HepG2 (cell line): ENCODE results near the gene SLC5A10. TPM values are rescaled to one million over a fixed set of nuclear protein-coding genes. Genes with fewer than 3 reads are reported as not detected.

Experiments used
- CCDC6 ChIP-seq: sonication (generic); formaldehyde crosslinking; IDR thresholded peaks from 2 replicates; pipeline ENCODE4 v1.8.1; 2022; ENCODE audit warnings: mild to moderate bottlenecking, missing genetic modification reagents, moderate library complexity
- EHMT2 ChIP-seq: fragments of 200-600 bp; sonication (generic); IDR thresholded peaks from 2 replicates; pipeline ENCODE4 v1.7.0; 2017; ENCODE audit warnings: antibody characterized with exemption, low read depth, low read length, borderline replicate concordance
- EP300 ChIP-seq, 3 experiments: sonication (generic) in 1 of 3; formaldehyde crosslinking in 1 of 3; IDR thresholded peaks; 2 replicates each; pipeline versions ENCODE4 v1.5.1 to v1.6.1; 2011 to 2020; ENCODE audit warnings: low read depth in 2 of 3, low read length in 2 of 3, borderline replicate concordance in 1 of 3, improper control_type of control experiment in 1 of 3, mild to moderate bottlenecking in 1 of 3, missing genetic modification reagents in 1 of 3, moderate library complexity in 1 of 3
- HNRNPLL ChIP-seq: fragments of 200-400 bp; formaldehyde crosslinking; IDR thresholded peaks from 2 replicates; pipeline ENCODE4 v1.6.1; 2017; ENCODE audit warnings: mild to moderate bottlenecking, low read depth, low read length; ENCODE audit not compliant: poor library complexity, severe bottlenecking
- MBNL3 ChIP-seq: fragments of 250-450 bp; sonication (Bioruptor Pico); conservative IDR thresholded peaks from 2 replicates; pipeline ENCODE4 v1.8.0; 2022; ENCODE audit warnings: mild to moderate bottlenecking, inconsistent platforms
- RELA ChIP-seq: sonication (generic); formaldehyde crosslinking; IDR thresholded peaks from 2 replicates; pipeline ENCODE4 v1.4.0; 2020; ENCODE audit warnings: missing genetic modification reagents
- SALL1 ChIP-seq: sonication (generic); formaldehyde crosslinking; IDR thresholded peaks from 2 replicates; pipeline ENCODE4 v1.8.0; 2022; ENCODE audit warnings: mild to moderate bottlenecking, missing genetic modification reagents
- SMARCE1 ChIP-seq: fragments of 450-650 bp; IDR thresholded peaks from 2 replicates; pipeline ENCODE4 v1.6.1; 2017; ENCODE audit warnings: borderline replicate concordance
- SOX13 ChIP-seq, 3 experiments: fragments of 450-650 bp in 1 of 3; sonication (generic) in 1 of 3; formaldehyde crosslinking in 1 of 3; IDR thresholded peaks in 2 of 3; conservative IDR thresholded peaks in 1 of 3; 2 replicates each; pipeline versions ENCODE4 v1.5.0 to v1.6.1; 2016 to 2020; ENCODE audit warnings: antibody characterized with exemption in 1 of 3, mild to moderate bottlenecking in 1 of 3, missing compliant biosample characterization in 1 of 3, missing genetic modification reagents in 1 of 3, moderate library complexity in 1 of 3
- SRSF1 ChIP-seq: fragments of 200-400 bp; formaldehyde crosslinking; optimal IDR thresholded peaks from 2 replicates; pipeline ENCODE3; 2017; ENCODE audit warnings: mild to moderate bottlenecking, low read depth, low read length, moderate library complexity
- STAG1 ChIP-seq: sonication (generic); formaldehyde crosslinking; IDR thresholded peaks from 2 replicates; pipeline ENCODE4 v1.4.0; 2020; ENCODE audit warnings: missing genetic modification reagents
- TAF1 ChIP-seq: sonication (generic); formaldehyde crosslinking; IDR thresholded peaks from 2 replicates; pipeline ENCODE4 v1.4.0; 2020; ENCODE audit warnings: missing genetic modification reagents
- TBX2 ChIP-seq: sonication (generic); formaldehyde crosslinking; IDR thresholded peaks from 2 replicates; pipeline ENCODE4 v1.5.0; 2020; ENCODE audit warnings: missing genetic modification reagents, mild to moderate bottlenecking, borderline replicate concordance
- TEAD3 ChIP-seq: optimal IDR thresholded peaks from 2 replicates; pipeline ENCODE3; 2016; ENCODE audit warnings: borderline replicate concordance
- ZBTB38 ChIP-seq: sonication (generic); formaldehyde crosslinking; IDR thresholded peaks from 2 replicates; pipeline ENCODE4 v1.5.1; 2020; ENCODE audit warnings: mild to moderate bottlenecking, missing genetic modification reagents
- ZMYM3 ChIP-seq: sonication (generic); formaldehyde crosslinking; IDR thresholded peaks from 2 replicates; pipeline ENCODE4 v1.5.1; 2020; ENCODE audit warnings: mild to moderate bottlenecking, missing genetic modification reagents
- ZMYM4 ChIP-seq: sonication (generic); formaldehyde crosslinking; IDR thresholded peaks from 2 replicates; pipeline ENCODE4 v1.8.1; 2023; ENCODE audit warnings: mild to moderate bottlenecking, missing genetic modification reagents
- ZNF547 ChIP-seq: sonication (generic); formaldehyde crosslinking; IDR thresholded peaks from 2 replicates; pipeline ENCODE4 v1.5.1; 2020; ENCODE audit warnings: mild to moderate bottlenecking, missing genetic modification reagents
- ZNF737 ChIP-seq: sonication (generic); formaldehyde crosslinking; IDR thresholded peaks from 2 replicates; pipeline ENCODE4 v1.5.0; 2020; ENCODE audit warnings: missing genetic modification reagents, mild to moderate bottlenecking, borderline replicate concordance
- ZNF883 ChIP-seq: sonication (generic); formaldehyde crosslinking; IDR thresholded peaks from 2 replicates; pipeline ENCODE4 v1.5.1; 2020; ENCODE audit warnings: mild to moderate bottlenecking, missing genetic modification reagents; ENCODE audit errors: not compliant biosample characterization
- ZSCAN29 ChIP-seq: sonication (generic); formaldehyde crosslinking; conservative IDR thresholded peaks from 2 replicates; pipeline ENCODE4 v1.4.0; 2020; ENCODE audit warnings: mild to moderate bottlenecking, missing genetic modification reagents
- polyA plus RNA-seq, 8 experiments: library from polyadenylated mRNA; depleted of rRNA in 3 of 8; stranded (reverse) in 7 of 8; unstranded in 1 of 8; fragments of >200 nt; fragmentation: Illumina TruSeq in 4 of 8; extraction: Trizol in 4 of 8; gene quantifications; 2 replicates each; pipeline versions ENCODE4 v1.2.1 to v1.2.3, GENCODE V29; 2011 to 2016; ENCODE audit warnings: low read depth in 4 of 8, missing spikeins in 1 of 8, mixed read lengths in 1 of 8; ENCODE audit not compliant: insufficient read depth in 1 of 8
- total RNA-seq, 5 experiments: library from RNA; depleted of rRNA; stranded (reverse); fragments of >200 nt; fragmentation: Illumina TruSeq; extraction: Trizol; gene quantifications; 2 replicates each; pipeline ENCODE4 v1.2.3, GENCODE V29; 2016; ENCODE audit warnings: low read depth in 1 of 5
- TF ChIP-seq, protein P1 (sequence below): sonication (generic); formaldehyde crosslinking; IDR thresholded peaks from 2 replicates; pipeline ENCODE4 v1.4.0; 2020; ENCODE audit warnings: missing genetic modification reagents; ENCODE audit errors: not compliant biosample characterization
- TF ChIP-seq, protein P2 (sequence below): sonication (generic); formaldehyde crosslinking; IDR thresholded peaks from 2 replicates; pipeline ENCODE4 v1.5.0; 2020; ENCODE audit warnings: missing genetic modification reagents
- TF ChIP-seq, protein P3 (sequence below): sonication (generic); IDR thresholded peaks from 2 replicates; pipeline ENCODE4 v1.6.1; 2016; ENCODE audit warnings: low read depth, borderline replicate concordance

The SLC5A10 gene
- total and polyA plus RNA-seq, 2 of the 13 experiments (the other 11 are each of a cell fraction or from before 2014, with no cell fraction given) = 0.05 TPM; not detected in 1

DNA sequence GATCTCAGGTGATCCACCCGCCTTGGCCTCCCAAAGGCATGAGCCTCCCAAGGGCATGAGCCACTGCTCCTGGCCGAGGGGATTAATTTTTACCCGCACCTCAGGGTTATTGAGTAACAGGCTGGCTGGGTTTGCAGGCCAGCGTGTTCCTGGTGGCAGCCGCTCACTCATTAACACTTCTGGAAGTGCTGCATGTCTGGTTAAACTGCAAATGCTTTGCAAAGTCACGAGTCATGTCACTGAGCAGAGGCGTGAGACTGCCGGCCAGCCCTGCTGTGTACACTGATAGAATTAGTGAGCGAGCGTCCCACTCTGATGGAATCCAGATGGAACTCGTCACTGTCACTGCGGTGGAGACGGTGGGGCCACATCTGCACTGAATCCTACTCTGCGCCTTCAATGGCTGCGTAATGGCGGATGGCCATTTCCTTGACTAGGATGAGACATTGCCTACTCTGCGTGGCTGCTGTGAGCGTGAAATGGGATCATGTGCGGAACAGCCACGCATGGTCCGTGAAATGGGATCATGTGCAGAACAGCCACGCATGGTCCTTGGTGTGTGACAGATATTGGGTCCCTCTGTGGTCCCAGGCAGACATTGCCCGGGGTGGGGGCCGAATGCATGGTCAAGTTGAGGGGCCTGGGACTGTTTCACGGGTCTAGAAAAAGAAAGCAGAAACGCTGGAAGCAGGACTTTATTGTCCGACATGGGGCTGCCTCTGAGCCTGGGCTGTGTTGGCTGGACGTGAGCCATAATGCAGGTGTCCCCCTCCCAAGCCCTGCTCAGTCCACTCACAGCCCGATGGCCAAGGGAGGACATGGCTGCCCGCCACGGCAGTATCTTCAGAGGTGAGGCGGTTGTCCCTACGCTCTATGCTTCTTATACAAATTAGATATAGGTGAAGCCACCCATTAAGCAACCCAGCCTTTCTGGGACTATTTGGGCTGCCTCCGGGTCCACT is 740 bp upstream of the SLC5A10 start (continued):
- TF ChIP-seq, protein P1, sequence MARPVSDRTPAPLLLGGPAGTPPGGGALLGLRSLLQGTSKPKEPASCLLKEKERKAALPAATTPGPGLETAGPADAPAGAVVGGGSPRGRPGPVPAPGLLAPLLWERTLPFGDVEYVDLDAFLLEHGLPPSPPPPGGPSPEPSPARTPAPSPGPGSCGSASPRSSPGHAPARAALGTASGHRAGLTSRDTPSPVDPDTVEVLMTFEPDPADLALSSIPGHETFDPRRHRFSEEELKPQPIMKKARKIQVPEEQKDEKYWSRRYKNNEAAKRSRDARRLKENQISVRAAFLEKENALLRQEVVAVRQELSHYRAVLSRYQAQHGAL (CRISPR knock-in tag) = no peak
- TF ChIP-seq SOX13 (IDR thresholded peaks at IDR 0.05) = no peak
- no peak for TF ChIP-seq SOX13 (CRISPR knock-in tag; conservative IDR thresholded peaks at IDR 0.05 in 1 of 2, IDR thresholded peaks at IDR 0.05 in 1 of 2)
- no peak for TF ChIP-seq MBNL3 (CRISPR knock-in tag)
- TF ChIP-seq EHMT2 = no peak
- TF ChIP-seq, protein P2, sequence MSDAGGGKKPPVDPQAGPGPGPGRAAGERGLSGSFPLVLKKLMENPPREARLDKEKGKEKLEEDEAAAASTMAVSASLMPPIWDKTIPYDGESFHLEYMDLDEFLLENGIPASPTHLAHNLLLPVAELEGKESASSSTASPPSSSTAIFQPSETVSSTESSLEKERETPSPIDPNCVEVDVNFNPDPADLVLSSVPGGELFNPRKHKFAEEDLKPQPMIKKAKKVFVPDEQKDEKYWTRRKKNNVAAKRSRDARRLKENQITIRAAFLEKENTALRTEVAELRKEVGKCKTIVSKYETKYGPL = no peak
- no peak for TF ChIP-seq ZMYM4 (CRISPR knock-in tag)
- TF ChIP-seq, protein P3, sequence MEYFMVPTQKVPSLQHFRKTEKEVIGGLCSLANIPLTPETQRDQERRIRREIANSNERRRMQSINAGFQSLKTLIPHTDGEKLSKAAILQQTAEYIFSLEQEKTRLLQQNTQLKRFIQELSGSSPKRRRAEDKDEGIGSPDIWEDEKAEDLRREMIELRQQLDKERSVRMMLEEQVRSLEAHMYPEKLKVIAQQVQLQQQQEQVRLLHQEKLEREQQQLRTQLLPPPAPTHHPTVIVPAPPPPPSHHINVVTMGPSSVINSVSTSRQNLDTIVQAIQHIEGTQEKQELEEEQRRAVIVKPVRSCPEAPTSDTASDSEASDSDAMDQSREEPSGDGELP = no peak
- TF ChIP-seq SALL1 (CRISPR knock-in tag) = peak; percentile 46; the same call in 1 of the 2 replicates
- no peak for TF ChIP-seq CCDC6 (CRISPR knock-in tag)
- no peak for TF ChIP-seq HNRNPLL
- TF ChIP-seq ZMYM3 = peak; percentile 26; the same call in 1 of the 2 replicates
- 0 out of 2 replicates have a peak, but pooled peaks have one; percentile 21 for TF ChIP-seq ZNF547 (CRISPR knock-in tag)
- no peak for TF ChIP-seq STAG1 (CRISPR knock-in tag)
- TF ChIP-seq TEAD3 (CRISPR knock-in tag) = no peak
- no peak for TF ChIP-seq EP300 (IDR thresholded peaks at IDR 0.05; ENCODE audit: low read depth in 2 of 2, low read length in 2 of 2)
- TF ChIP-seq EP300 (CRISPR knock-in tag; IDR thresholded peaks at IDR 0.05; ENCODE audit: borderline replicate concordance) = no peak
- no peak for TF ChIP-seq RELA (CRISPR knock-in tag)
- TF ChIP-seq SRSF1 = no peak
- TF ChIP-seq SMARCE1 = no peak
- TF ChIP-seq ZSCAN29 (CRISPR knock-in tag) = no peak
- no peak for TF ChIP-seq TAF1
- peak; percentile 83 for TF ChIP-seq TBX2 (CRISPR knock-in tag)
- TF ChIP-seq ZNF737 (CRISPR knock-in tag) = no peak
- peak; percentile 30 for TF ChIP-seq ZNF883 (CRISPR knock-in tag)
- TF ChIP-seq ZBTB38 (CRISPR knock-in tag) = 0 out of 2 replicates have a peak, but pooled peaks have one; percentile 41
